Left ventricle myocardium inferior (tissue), 1 donor: ENCODE results near the gene TMEM14A. TPM values are rescaled to one million over a fixed set of nuclear protein-coding genes. Genes with fewer than 3 reads are reported as not detected.

Experiments
- DNase-seq: peaks from one replicate; pipeline ENCODE4 v3.0.0-alpha.2; 2020
- H3K27ac ChIP-seq: fragments of 200-600 bp; replicated peaks from 2 replicates; pipeline ENCODE4 v1.8.0; 2021
- H3K27me3 ChIP-seq: fragments of 200-600 bp; 2 replicates; pipeline ENCODE4 v1.8.0; 2021; ENCODE audit warnings: low read depth
- H3K36me3 ChIP-seq: fragments of 200-600 bp; 2 replicates; pipeline ENCODE4 v1.8.0; 2021
- H3K4me1 ChIP-seq: fragments of 200-600 bp; 2 replicates; pipeline ENCODE4 v1.8.0; 2021
- H3K4me3 ChIP-seq: fragments of 200-600 bp; 2 replicates; pipeline ENCODE4 v1.8.0; 2021; ENCODE audit warnings: mild to moderate bottlenecking, moderate library complexity
- H3K9me3 ChIP-seq: fragments of 200-600 bp; replicated peaks from 2 replicates; pipeline ENCODE4 v1.8.0; 2021
- intact Hi-C: fragments of 100-400 bp; cut with micrococcal nuclease; formaldehyde crosslinking; loops from one replicate; pipeline ENCODE4 v1.11.0; 2022
- total RNA-seq: library from RNA; stranded (reverse); fragmentation: NEBNext Ultra II Directional; extraction: Animal tissue kit (Norgen Biotek cat#: 25700); gene quantifications from one replicate; pipeline ENCODE4 v1.2.1, GENCODE V29; 2021
- TF ChIP-seq, protein P1 (sequence below): fragments of 200-600 bp; IDR thresholded peaks from 2 replicates; pipeline ENCODE4 v1.8.0; 2021; ENCODE audit warnings: antibody characterized with exemption, mild to moderate bottlenecking, borderline replicate concordance
- donor health status: DM: no; HTN: yes; CAD: no; lungs with severe emphysema.

The TMEM14A gene
- total RNA-seq, 1 donor from 2014 or later = 10.9 TPM

DNA sequence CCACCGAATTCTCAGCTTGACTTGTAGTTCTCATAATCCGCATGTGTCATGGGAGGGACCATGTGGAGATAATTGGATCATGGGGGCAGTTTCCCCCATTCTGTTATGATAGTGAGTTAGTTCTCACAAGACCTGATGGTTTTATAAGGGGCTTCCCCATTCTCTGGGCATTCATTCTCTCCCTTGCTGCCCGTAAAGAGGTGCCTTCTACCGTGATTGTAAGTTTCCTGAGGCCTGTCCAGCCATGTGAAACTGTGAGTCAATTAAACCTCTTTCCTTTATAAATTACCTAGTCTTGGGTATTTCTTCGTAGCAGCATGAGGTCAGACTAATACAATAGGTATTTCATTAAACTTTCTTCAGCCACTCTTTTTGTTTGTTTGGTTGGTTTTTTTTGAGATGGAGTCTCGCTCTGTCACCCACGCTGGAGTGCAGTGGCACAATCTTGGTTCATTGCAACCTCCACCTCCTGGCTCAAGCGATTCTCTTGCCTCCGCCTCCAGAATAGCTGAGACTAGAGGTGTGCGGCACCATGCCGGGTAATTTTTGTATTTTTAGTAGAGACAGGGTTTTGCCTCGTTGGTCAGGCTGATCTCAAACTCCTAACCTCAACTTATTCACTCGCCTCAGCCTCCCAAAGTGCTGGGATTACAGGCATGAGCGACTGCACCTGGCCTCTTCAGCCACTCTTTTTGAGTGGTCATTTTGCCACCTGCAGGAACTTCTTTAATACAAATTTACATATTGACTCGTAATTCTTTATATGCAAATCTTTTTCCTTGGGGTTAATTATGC is 56.0 kb downstream of the TMEM14A start:
- Histone ChIP-seq H3K9me3 (no peaks in the 10 kb centered on the region), H3K4me3 (no peak overlapping the region), H3K36me3 (no peaks in the 10 kb centered on the region), H3K4me1 (no peaks in the 10 kb centered on the region), H3K27ac (no peak overlapping the region), H3K27me3 (no peaks in the 10 kb centered on the region)
- DNase-seq = no peak
- TF ChIP-seq, protein P1, sequence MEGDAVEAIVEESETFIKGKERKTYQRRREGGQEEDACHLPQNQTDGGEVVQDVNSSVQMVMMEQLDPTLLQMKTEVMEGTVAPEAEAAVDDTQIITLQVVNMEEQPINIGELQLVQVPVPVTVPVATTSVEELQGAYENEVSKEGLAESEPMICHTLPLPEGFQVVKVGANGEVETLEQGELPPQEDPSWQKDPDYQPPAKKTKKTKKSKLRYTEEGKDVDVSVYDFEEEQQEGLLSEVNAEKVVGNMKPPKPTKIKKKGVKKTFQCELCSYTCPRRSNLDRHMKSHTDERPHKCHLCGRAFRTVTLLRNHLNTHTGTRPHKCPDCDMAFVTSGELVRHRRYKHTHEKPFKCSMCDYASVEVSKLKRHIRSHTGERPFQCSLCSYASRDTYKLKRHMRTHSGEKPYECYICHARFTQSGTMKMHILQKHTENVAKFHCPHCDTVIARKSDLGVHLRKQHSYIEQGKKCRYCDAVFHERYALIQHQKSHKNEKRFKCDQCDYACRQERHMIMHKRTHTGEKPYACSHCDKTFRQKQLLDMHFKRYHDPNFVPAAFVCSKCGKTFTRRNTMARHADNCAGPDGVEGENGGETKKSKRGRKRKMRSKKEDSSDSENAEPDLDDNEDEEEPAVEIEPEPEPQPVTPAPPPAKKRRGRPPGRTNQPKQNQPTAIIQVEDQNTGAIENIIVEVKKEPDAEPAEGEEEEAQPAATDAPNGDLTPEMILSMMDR = no peak
- intact Hi-C loops = no loop called here

DNA sequence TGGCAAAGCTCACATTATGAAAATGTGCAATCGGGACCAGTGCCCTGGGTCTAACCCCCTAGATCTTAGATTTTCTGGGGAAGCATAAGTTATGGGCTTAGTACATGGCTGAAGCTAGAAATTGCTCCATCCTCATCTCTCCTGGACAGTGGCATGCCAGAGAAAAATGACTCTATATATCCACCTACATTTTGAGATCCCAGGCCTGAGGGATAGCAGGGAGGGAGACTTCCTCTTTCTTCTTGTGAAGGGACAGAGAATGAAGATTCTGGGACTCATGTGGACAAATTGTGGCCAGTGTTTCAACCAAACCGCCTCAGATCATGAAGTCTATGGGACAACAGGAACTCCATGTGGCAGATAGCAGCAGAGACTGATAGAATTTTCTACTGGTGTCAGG is 57.0 kb downstream of the TMEM14A start:
- intact Hi-C loops = no loop called here
- Histone ChIP-seq H3K9me3 (no peaks in the 10 kb centered on the region), H3K27ac (no peak overlapping the region), H3K4me1 (no peaks in the 10 kb centered on the region), H3K27me3 (no peaks in the 10 kb centered on the region), H3K36me3 (no peaks in the 10 kb centered on the region), H3K4me3 (no peak overlapping the region)
- TF ChIP-seq, protein P1 = no peak
- DNase-seq = no peak

DNA sequence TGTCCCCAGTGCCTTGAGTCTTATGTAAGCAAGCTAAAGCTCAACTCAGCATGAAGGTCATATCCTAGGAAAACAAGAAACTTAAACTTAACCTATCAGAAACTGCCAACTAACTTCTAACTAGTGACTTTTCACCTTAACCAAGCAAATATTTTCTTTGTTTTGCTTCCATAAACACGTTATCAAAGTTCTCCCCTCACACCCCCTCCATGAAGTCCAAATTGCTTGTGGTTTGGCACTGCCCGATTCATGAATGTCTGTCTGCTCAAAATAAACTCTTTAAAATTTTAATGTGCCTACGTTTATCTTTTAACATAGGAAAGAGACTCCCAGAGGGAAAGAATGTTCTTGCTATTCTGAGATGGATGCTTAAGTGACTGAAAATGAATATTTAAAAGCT is 57.5 kb downstream of the TMEM14A start:
- H3K36me3 ChIP-seq = no peaks in the 10 kb centered on the region
- intact Hi-C loops = no loop called here

DNA sequence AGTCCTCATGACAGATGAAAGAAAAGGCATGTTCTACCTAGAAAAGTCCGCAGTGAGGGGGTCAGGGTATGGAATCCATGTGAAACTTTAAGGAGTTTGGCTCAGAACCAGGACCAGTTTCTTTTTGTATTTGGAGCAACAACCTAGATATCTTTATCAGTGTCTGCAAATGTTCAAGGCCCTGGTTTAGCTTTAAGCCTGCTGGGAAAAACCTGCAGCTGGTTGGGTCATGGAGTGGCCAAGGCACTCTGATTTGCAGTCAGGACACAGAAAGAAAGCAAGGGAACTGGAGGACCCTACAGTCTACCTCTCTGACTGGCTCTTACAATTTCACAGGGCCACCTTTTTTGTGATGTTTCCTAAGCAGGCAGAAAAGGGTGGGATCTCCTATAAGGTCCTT is 58.7 kb downstream of the TMEM14A start:
- Histone ChIP-seq H3K9me3 (no peaks in the 10 kb centered on the region), H3K27ac (no peak overlapping the region), H3K4me3 (no peak overlapping the region), H3K36me3 (no peaks in the 10 kb centered on the region), H3K27me3 (no peaks in the 10 kb centered on the region), H3K4me1 (no peaks in the 10 kb centered on the region)
- DNase-seq = no peak
- TF ChIP-seq, protein P1 = no peak
- intact Hi-C loops = no loop called here

More for the DNA sequence above, 57.5 kb downstream of the TMEM14A start:
- Histone ChIP-seq H3K4me1 (no peaks in the 10 kb centered on the region), H3K4me3 (no peak overlapping the region), H3K27me3 (no peaks in the 10 kb centered on the region), H3K9me3 (no peaks in the 10 kb centered on the region), H3K27ac (no peak overlapping the region)
- TF ChIP-seq, protein P1 = no peak
- no peak for DNase-seq

DNA sequence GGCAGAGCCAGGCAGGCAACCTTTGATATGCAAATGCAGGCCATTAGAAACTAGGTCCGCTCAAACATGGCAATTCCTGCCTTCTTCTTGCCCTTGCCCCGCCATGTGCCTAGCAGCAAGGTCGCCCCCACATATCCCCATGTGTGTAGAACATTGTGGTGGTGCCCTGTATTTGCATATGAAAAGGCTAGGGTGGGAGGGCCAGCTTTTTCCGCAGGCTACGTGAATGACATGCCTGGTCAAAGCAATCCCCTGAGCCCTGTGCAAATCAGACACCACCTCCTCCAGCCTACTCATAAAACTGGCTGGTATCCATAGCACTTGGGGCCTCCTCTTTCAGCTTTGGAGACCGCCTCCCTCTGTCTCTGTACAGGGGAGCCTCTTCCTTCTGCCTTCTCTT is 60.8 kb downstream of the TMEM14A start:
- TF ChIP-seq, protein P1 = no peak
- Histone ChIP-seq H3K36me3 (no peaks in the 10 kb centered on the region), H3K4me3 (no peak overlapping the region), H3K4me1 (no peaks in the 10 kb centered on the region), H3K9me3 (no peaks in the 10 kb centered on the region), H3K27ac (no peak overlapping the region), H3K27me3 (no peaks in the 10 kb centered on the region)
- no peak for DNase-seq
- intact Hi-C loops = no loop called here
